BE2C (cell line): Measurements from ENCODE around the gene TSEN34.
A peak's percentile ranks its signal among the peaks of the same experiment; 100 is the strongest.

Experiments
- DNase-seq: peaks from one replicate; pipeline ENCODE4 v3.0.0-alpha.2; 2020
- H3K27me3 ChIP-seq: fragments of 250-450 bp; sonication (Bioruptor Pico); 2 replicates; pipeline ENCODE4 v1.5.1; 2020; ENCODE audit warnings: mild to moderate bottlenecking
- H3K36me3 ChIP-seq: fragments of 250-450 bp; sonication (Bioruptor Pico); 2 replicates; pipeline ENCODE4 v1.5.1; 2020; ENCODE audit warnings: mild to moderate bottlenecking
- H3K4me1 ChIP-seq: fragments of 250-450 bp; sonication (Bioruptor Pico); 2 replicates; pipeline ENCODE4 v1.5.1; 2020
- H3K4me3 ChIP-seq: 2 replicates; pipeline ENCODE4 v1.5.1; 2011; ENCODE audit warnings: low read depth, low read length
- H3K9me3 ChIP-seq: fragments of 250-450 bp; sonication (Bioruptor Pico); 2 replicates; pipeline ENCODE4 v1.5.1; 2020
- CTCF ChIP-seq: IDR thresholded peaks from 2 replicates; pipeline ENCODE4 v1.5.1; 2012; ENCODE audit warnings: mild to moderate bottlenecking, low read depth, low read length

The TSEN34 gene

GRCh38 chr19:54188215-54188871, 2.8 kb upstream of the TSEN34 start:
- DNase-seq, result no peak
- H3K9me3 ChIP-seq, result no peaks in the 10 kb centered on the region
- no peaks in the 10 kb centered on the region for H3K36me3 ChIP-seq
- TF ChIP-seq CTCF, result no peak
- peak overlapping the region; percentile 63 for H3K4me3 ChIP-seq
- H3K4me1 ChIP-seq, result no peaks in the 10 kb centered on the region
- no peaks in the 10 kb centered on the region for H3K27me3 ChIP-seq

- Histone ChIP-seq H3K4me3 (peak within 1 kb of the TSS; percentile 78), H3K4me1 (no peaks in the 10 kb centered on the region), H3K36me3 (no peaks in the 10 kb centered on the region), H3K9me3 (no peaks in the 10 kb centered on the region), H3K27me3 (no peaks in the 10 kb centered on the region)
- TF ChIP-seq CTCF, result no peak; the same call in 1 of the 2 replicates
- DNase-seq, result no peak
Measured at GRCh38 chr19:54189145-54189734, 1.9 kb upstream of the TSEN34 start, which contains the start of gene MBOAT7. TSS of gene MBOAT7 (minus strand) at chr19:54189580. CDS start at chr19:54188508, 1,072 bp downstream.

GRCh38 chr19:54189735-54190502, 1.2 kb upstream of the TSEN34 start:
- peak overlapping the region; percentile 78 for H3K4me3 ChIP-seq
- no peak for TF ChIP-seq CTCF
- H3K27me3 ChIP-seq, result no peaks in the 10 kb centered on the region

GRCh38 chr19:54190503-54191010, 551 bp upstream of the TSEN34 start:
- no peak for TF ChIP-seq CTCF
- Histone ChIP-seq H3K36me3 (no peaks in the 10 kb centered on the region), H3K27me3 (no peaks in the 10 kb centered on the region), H3K9me3 (no peaks in the 10 kb centered on the region), H3K4me1 (no peaks in the 10 kb centered on the region), H3K4me3 (peak overlapping the region; percentile 78)
- DNase-seq, result peak; percentile 99

More at GRCh38 chr19:54189735-54190502, 1.2 kb upstream of the TSEN34 start:
- Histone ChIP-seq H3K9me3 (no peaks in the 10 kb centered on the region), H3K36me3 (no peaks in the 10 kb centered on the region), H3K4me1 (no peaks in the 10 kb centered on the region)
- DNase-seq, result peak; percentile 100

GRCh38 chr19:54191811-54192453, 824 bp downstream of the TSEN34 start:
- Histone ChIP-seq H3K27me3 (no peaks in the 10 kb centered on the region), H3K4me3 (peak overlapping the region; percentile 78), H3K9me3 (no peaks in the 10 kb centered on the region), H3K4me1 (no peaks in the 10 kb centered on the region), H3K36me3 (no peaks in the 10 kb centered on the region)
- no peak for TF ChIP-seq CTCF
- no peak for DNase-seq
